Breast epithelium (tissue), 4 donors: ENCODE data around the gene PCDHGB4. TPM values are rescaled to one million over a fixed set of nuclear protein-coding genes. Genes with fewer than 3 reads are reported as not detected.
"Not testable (repeated sequence)": the region's sequence is repeated elsewhere in the genome, so short reads cannot be mapped to it uniquely, and the experiment has no call there.

ENCODE experiments used
- DNase-seq, 2 donors: peaks; one replicate each; pipeline ENCODE4 v3.0.0-alpha.2; 2019; ENCODE audit warnings: low spot score in 2 of 2
- H3K27ac ChIP-seq, 2 donors: fragments of 200-600 bp; sonication (generic) in 1 of 2; one replicate each; pipeline ENCODE4 v1.5.1; 2016 to 2019; ENCODE audit warnings: mild to moderate bottlenecking in 1 of 2
- H3K27me3 ChIP-seq, 2 donors: fragments of 200-600 bp; sonication (generic) in 1 of 2; one replicate each; pipeline versions ENCODE4 v1.5.1 to v1.6.0; 2017 to 2019; ENCODE audit warnings: control low read depth in 1 of 2, mild to moderate bottlenecking in 1 of 2
- H3K36me3 ChIP-seq: fragments of 200-600 bp; one replicate; pipeline ENCODE4 v1.5.1; 2019
- H3K4me1 ChIP-seq, 2 donors: fragments of 200-600 bp; sonication (generic); one replicate each; pipeline ENCODE4 v1.5.1; 2016 to 2019; ENCODE audit warnings: control low read depth in 1 of 2
- H3K4me3 ChIP-seq, 3 donors: fragments of 200-600 bp; sonication (generic); 1 replicate in 2 of 3; 2 replicates in 1 of 3; pipeline ENCODE4 v1.5.1; 2016 to 2019; ENCODE audit warnings: mild to moderate bottlenecking in 3 of 3, moderate library complexity in 2 of 3
- H3K9me3 ChIP-seq, 2 donors: fragments of 200-600 bp; sonication (generic) in 1 of 2; one replicate each; pipeline ENCODE4 v1.5.1; 2016 to 2019; ENCODE audit warnings: control low read depth in 1 of 2
- POLR2A ChIP-seq: fragments of 450-650 bp; IDR thresholded peaks from one replicate; pipeline ENCODE4 v1.6.1; 2016; ENCODE audit warnings: antibody characterized with exemption, mild to moderate bottlenecking, moderate library complexity
- POLR2AphosphoS5 ChIP-seq, 3 donors: sonication (generic); formaldehyde crosslinking; IDR thresholded peaks; one replicate each; pipeline ENCODE4 v1.6.1; 2017; ENCODE audit warnings: antibody characterized with exemption in 3 of 3
- intact Hi-C: fragments of 100-400 bp; cut with DNase I; formaldehyde crosslinking; loops from one replicate; pipeline ENCODE4 v1.15.1; 2023; ENCODE audit warnings: low total_unique reads
- total RNA-seq, 3 donors: library from RNA; depleted of rRNA; stranded (reverse); fragments of >200 nt; gene quantifications; one replicate each; pipeline ENCODE4 v1.1.0, GENCODE V29; 2016
- TF ChIP-seq, protein P1 (sequence below), 3 donors: fragments of 450-650 bp; IDR thresholded peaks; one replicate each; pipeline ENCODE4 v1.5.1; 2016 to 2017; ENCODE audit warnings: antibody characterized with exemption in 3 of 3, mild to moderate bottlenecking in 3 of 3, moderate library complexity in 3 of 3

PCDHGB4 gene
- total RNA-seq = 10 to 100 TPM in 1 of 3 donors, 1 to 10 TPM in 2; 5.3 to 10.5 (median 8.9) TPM

DNA sequence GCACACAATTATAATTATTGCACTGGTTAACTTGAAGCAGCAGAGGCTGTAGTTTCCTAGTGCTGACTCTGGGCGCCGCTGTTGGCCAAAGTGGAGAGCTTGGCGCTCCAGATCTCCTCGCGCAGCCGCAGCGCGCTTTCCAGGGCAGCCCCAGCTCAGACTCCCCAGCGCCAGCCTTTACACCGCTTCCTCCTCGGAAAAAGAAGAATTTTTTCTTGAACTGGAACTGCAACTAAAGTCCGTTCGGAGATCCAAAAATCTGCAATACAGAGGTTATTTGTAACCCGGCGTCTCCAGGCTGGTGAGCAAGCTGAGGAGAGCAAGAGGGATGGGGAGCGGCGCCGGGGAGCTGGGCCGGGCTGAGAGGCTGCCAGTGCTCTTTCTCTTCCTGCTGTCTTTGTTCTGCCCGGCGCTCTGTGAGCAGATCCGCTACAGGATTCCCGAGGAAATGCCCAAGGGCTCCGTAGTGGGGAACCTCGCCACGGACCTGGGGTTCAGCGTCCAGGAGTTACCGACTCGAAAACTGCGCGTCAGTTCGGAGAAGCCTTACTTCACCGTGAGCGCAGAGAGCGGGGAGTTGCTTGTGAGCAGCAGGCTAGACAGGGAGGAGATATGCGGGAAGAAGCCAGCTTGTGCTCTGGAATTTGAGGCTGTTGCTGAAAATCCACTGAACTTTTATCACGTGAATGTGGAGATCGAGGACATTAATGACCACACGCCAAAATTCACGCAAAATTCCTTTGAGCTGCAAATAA lies at the start of gene PCDHGB4:
TSS of gene PCDHGB4 (plus strand) at position 142 of the 755 bp plus-strand sequence. CDS start at position 329, 187 bp downstream.
- intact Hi-C loops, DNase-seq, H3K27ac ChIP-seq, H3K36me3 ChIP-seq, H3K4me1 ChIP-seq, H3K27me3 ChIP-seq: not testable (repeated sequence)
- Histone ChIP-seq H3K9me3 (peaks cover 80 to 95% of the 10 kb centered on the region in 2 donors), H3K4me3 (peak within 1 kb of the TSS in 1 of 3 donors; percentile 37)

DNA sequence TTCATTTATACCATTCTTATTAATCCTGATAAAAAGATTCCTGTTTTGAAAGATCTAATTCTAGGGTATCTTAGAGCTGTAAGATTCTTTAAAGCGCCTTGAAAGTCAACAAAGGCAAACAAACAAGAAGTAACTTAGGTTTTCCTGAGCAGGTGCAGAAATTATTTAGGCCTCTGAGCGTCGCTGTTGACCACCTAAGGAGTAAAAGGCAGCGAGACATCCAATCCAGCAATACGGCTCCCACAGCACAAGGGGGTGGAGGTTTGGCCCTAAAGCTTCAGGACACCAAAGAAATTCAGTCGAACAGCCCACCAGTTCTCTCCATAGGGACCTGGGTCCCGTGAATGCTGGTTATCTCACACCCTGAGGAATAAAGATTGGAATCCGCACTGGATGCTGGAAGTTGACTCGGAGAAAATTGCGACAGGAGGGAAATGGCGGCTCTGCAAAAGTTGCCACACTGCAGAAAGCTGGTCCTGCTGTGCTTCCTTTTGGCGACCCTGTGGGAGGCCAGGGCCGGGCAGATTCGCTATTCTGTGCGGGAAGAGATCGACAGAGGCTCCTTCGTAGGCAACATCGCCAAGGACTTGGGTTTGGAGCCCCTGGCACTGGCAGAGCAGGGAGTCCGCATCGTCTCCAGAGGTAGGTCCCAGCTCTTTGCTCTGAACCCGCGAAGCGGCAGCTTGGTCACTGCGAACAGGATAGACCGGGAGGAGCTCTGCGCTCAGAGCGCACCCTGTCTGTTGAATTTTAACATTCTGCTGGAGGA lies 48.8 kb upstream of the PCDHGB4 start, which contains the start of gene PCDHGA2:
TSS of gene PCDHGA2 (plus strand) at position 223 of the 769 bp plus-strand sequence.
- intact Hi-C loops = no loop called here
- Histone ChIP-seq H3K27me3 (no peaks in the 10 kb centered on the region), H3K36me3 (no peaks in the 10 kb centered on the region), H3K9me3 (peaks cover 54 to 91% of the 10 kb centered on the region in 2 donors), H3K4me3 (peak within 1 kb of the TSS; percentile 24 to 51 (median 45)), H3K27ac (peak within 1 kb of the TSS in 1 of 2 donors; percentile 21), H3K4me1 (no peaks in the 10 kb centered on the region)
- TF ChIP-seq POLR2A = no peak
- TF ChIP-seq, protein P1, sequence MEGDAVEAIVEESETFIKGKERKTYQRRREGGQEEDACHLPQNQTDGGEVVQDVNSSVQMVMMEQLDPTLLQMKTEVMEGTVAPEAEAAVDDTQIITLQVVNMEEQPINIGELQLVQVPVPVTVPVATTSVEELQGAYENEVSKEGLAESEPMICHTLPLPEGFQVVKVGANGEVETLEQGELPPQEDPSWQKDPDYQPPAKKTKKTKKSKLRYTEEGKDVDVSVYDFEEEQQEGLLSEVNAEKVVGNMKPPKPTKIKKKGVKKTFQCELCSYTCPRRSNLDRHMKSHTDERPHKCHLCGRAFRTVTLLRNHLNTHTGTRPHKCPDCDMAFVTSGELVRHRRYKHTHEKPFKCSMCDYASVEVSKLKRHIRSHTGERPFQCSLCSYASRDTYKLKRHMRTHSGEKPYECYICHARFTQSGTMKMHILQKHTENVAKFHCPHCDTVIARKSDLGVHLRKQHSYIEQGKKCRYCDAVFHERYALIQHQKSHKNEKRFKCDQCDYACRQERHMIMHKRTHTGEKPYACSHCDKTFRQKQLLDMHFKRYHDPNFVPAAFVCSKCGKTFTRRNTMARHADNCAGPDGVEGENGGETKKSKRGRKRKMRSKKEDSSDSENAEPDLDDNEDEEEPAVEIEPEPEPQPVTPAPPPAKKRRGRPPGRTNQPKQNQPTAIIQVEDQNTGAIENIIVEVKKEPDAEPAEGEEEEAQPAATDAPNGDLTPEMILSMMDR (IDR thresholded peaks at IDR 0.05) = peak in 2 of 3 donors; percentile 16 to 47
- no peak for TF ChIP-seq POLR2AphosphoS5 (IDR thresholded peaks at IDR 0.05)
- no peak for DNase-seq

DNA sequence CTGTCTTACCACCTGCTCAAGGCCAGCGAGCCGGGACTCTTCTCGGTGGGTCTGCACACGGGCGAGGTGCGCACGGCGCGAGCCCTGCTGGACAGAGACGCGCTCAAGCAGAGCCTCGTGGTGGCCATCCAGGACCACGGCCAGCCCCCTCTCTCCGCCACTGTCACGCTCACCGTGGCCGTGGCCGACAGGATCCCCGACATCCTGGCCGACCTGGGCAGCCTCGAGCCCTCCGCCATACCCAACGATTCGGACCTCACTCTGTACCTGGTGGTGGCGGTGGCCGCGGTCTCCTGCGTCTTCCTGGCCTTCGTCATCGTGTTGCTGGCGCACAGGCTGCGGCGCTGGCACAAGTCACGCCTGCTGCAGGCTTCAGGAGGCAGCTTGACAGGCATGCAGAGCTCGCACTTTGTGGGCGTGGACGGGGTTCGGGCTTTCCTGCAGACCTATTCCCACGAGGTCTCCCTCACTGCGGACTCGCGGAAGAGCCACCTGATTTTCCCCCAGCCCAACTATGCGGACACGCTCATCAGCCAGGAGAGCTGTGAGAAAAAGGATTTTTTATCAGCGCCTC lies 46.6 kb upstream of the PCDHGB4 start:
- H3K27ac ChIP-seq, H3K4me1 ChIP-seq, DNase-seq, H3K27me3 ChIP-seq, intact Hi-C loops, H3K36me3 ChIP-seq: not testable (repeated sequence)
- Histone ChIP-seq H3K9me3 (peaks cover 67 to 89% of the 10 kb centered on the region in 2 donors), H3K4me3 (peak overlapping the region in 1 of 3 donors; percentile 12)

DNA sequence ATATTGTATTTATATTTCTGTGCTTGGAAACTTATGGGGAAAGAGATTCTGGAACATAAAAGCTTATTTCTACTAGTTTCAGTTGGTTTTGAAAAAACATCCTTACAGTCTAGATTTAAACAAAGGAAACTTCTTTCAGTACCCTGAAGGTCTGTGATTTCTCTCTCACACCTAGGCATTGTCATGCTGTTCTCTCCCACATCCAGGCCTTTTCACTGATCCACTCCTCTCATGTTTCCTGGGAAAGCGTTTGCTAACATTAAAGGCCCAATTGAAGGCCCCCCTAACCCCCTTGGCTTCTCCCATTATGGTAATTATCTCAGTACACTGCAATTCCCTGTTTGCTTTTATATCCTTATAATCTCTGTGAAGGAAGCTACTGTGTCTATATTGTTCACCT lies 44.7 kb upstream of the PCDHGB4 start:
- Histone ChIP-seq H3K27me3 (no peaks in the 10 kb centered on the region), H3K4me3 (no peak overlapping the region), H3K36me3 (no peaks in the 10 kb centered on the region), H3K9me3 (peaks cover 85 to 98% of the 10 kb centered on the region in 2 donors), H3K4me1 (no peaks in the 10 kb centered on the region), H3K27ac (no peak overlapping the region)
- no peak for TF ChIP-seq POLR2AphosphoS5 (IDR thresholded peaks at IDR 0.05)
- TF ChIP-seq POLR2A = no peak
- TF ChIP-seq, protein P1 (IDR thresholded peaks at IDR 0.05) = no peak
- intact Hi-C loops = no loop called here
- no peak for DNase-seq

DNA sequence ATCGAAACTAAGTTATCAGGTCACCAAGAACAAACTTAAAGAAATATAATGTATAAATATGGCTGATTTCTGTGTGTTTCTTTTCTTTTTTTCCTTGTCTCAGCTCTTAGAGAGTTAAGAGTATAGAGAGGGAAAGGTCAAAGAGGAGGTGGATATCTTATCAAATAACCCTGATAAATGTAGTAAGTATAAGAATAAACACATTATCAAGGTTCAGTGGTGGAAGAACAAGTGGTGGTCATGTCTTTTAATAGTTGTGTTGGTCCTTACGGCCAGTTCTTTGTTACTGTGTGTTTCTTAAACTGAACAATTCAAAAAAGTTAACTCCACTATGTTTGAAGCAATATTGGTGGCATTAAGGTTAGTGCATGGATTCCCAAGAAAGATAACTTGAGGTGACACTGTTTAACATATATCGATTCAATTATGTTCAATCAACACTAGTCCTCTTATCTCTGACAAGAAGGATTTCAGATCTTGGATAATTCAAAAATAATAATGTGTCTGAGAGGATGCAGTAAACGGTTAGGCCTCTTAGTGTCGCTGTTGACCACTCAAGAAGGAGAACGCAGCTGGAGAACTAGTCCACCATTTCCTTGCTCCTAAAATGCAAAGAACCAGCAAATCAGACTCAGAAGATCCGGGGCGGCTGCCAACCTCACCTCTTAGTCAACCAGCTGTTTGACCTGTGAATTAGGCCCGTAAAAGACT lies 44.1 kb upstream of the PCDHGB4 start, which contains the start of gene PCDHGA3:
TSS of gene PCDHGA3 (plus strand) at position 588 of the 711 bp plus-strand sequence. CDS start 205 bp downstream, outside the sequence.
- Histone ChIP-seq H3K27ac (no peak within 1 kb of the TSS), H3K4me1 (no peaks in the 10 kb centered on the region), H3K36me3 (no peaks in the 10 kb centered on the region), H3K4me3 (peak within 1 kb of the TSS; percentile 7 to 42 (median 13)), H3K27me3 (no peaks in the 10 kb centered on the region), H3K9me3 (peaks cover 85 to 98% of the 10 kb centered on the region in 2 donors)
- TF ChIP-seq POLR2AphosphoS5 (IDR thresholded peaks at IDR 0.05) (no peak), POLR2A (no peak)
- TF ChIP-seq, protein P1 (IDR thresholded peaks at IDR 0.05) = no peak
- DNase-seq = no peak
- intact Hi-C loops = no loop called here
